ENCODE measurements around the gene PLEKHM3.

DNA sequence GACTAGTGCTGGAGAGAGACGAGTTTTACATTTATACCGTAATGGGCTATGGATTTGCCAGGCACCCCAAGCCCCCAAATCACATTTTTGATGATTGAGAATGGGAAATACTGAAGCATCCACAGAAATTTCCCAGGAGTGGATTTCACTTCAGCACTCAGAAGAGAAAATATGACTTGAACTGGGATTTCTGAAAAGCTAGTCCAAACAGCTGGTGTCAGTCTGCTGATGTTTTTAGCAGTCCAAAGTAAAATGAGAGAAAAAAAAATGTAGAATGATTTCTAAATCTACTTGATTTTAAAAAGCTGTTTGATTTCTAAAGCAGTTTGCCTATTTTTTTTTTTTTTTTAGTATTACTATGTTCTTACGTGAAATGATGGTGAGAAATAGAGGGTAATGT lies 105.0 kb downstream of the PLEKHM3 start:
- TF ChIP-seq CTCF (IDR thresholded peaks at IDR 0.05): no peak
- TF ChIP-seq EP300 (IDR thresholded peaks at IDR 0.05; ENCODE audit: low read depth): no peak

Data from transverse colon (tissue), 3 donors.